HG03342 (cell line): ENCODE measurements around the gene SDCBP2.

ENCODE experiments used
- ATAC-seq: cut with Tn5 transposase; IDR thresholded peaks from one replicate; pipeline ENCODE4 v1.9.1; 2021; ENCODE audit warnings: mild to moderate bottlenecking, moderate library complexity; ENCODE audit not compliant: unreplicated experiment

The SDCBP2 gene

GRCh38 chr20:1331801-1332453 is 3.0 kb upstream of the SDCBP2 start:
- ATAC-seq: no peak

DNA sequence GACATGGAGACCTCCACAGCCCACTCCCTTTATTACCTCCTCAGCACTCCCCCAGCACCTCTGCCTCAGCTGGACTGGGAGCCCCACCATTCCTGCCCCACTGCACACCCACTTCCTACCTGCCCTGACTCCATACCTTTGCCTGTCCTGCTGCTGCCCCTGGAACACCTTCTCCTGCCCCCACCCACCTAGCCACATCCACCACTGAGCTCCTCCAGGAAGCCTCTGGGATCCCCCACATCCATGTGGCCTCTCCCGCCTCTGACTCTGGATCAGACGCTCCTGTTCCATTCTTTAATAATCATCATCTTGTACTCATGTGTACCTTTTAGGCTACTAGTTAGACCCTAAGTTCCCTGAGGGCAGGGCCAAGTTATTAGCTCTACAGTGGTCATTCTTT is 2.2 kb upstream of the SDCBP2 start:
- no peak for ATAC-seq

DNA sequence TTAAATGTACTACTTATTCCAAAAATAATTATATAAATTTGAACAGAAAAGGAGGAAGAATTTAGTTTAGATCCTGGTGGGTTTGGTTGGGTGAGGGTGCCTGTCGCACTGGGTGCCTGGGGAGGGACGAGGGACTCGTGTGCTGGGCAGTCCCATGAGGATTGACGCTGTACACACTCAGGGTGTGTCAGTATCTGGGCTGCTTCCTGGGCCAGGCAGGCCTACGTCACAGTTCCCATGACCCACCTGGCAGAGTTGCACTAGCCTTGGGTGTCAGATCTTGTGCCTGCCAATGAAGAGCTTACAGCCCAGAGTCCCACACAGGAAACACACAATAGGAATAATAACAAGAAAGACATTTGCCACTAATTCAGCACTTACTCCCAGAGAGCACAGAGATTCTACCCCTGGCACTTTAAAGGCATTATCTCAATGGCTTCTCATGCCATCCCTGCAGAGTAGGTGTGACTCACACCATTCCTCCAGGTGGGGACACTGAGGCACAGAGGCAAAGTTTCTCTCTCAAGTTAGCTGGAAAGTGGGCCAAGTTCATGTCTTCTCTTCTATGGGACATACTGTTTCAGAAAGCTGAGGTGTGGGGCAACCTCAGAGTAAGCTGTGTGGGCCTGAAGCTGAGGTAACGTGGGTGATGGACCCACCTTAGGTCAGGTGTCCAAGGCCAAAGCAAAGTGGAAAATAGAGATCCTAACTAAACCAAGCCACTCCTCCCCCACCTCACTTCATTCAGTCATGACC is 1.3 kb upstream of the SDCBP2 start:
- ATAC-seq: no peak

GRCh38 chr20:1327827-1328679 is 886 bp downstream of the SDCBP2 start:
- ATAC-seq: no peak

DNA sequence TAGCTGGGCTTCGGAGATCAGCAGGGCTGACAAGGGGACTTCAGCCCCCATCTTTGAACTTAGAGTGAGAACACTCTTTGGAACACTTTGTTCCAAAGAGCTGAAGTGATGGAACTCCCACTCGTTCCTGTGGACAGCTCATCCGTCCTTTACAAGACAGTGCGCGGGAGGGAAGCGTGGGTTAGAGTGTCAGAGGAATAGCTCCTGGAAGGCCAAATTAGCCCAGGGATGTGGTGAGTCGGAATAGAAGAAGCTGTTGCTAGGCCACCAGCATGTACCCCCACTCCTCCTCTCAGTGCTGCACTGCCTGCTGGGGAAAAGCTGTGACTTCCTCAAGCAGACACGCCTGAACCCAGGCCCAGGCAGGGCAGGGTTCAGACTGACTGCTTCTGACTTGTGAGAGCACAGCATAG is 1.7 kb downstream of the SDCBP2 start:
- ATAC-seq: no peak

GRCh38 chr20:1326031-1326930 is 2.7 kb downstream of the SDCBP2 start:
- no peak for ATAC-seq

DNA sequence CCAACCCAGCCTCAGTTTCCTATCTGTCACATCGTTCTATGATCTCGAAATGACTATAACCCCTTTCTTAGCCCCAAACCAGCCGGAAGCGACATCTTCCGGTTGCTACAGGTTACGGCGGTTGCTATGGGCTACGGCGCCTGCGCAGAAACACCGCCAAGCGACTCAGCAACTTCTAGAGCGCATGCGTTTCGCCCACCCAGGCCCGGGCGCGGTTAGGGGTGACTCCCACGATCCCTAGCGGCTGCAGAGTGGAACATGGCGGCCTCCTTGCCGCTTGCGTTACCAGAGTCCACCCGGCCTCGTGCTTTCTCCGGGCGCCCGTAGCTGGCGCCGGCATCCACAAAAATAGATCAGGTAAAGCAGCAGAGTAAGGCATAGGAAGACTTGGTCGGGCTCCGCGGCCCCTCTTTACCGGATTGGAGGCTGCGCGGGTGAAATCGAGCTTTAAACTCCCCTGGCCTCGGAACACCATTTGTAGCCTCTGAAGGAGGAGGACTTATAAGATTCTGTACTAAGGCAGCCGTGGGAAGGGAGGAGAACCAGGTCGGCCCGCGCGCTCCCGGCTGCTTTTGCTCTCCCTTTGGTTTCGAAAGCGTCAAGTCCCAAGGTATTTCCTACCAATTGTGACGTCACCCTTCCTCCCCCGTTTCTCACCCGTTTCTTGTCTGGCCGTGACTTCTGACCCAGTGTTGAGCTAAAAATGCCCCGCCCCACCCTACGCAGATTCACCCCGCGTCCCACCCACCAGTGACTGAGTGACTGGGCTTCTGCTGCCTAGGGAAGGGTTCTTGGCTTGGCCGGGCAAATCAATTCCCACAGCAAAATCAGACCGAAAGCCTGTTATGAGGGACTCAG is 3.5 kb downstream of the SDCBP2 start:
- ATAC-seq: peak; percentile 83

GRCh38 chr20:1324598-1325172 is 4.3 kb downstream of the SDCBP2 start:
- ATAC-seq: no peak

- no peak for ATAC-seq
These were observed 4.9 kb downstream of the SDCBP2 start for GRCh38 chr20:1323830-1324597.

GRCh38 chr20:1323256-1323655 is 5.7 kb downstream of the SDCBP2 start:
- no peak for ATAC-seq

- no peak for ATAC-seq
These were observed 6.3 kb downstream of the SDCBP2 start for GRCh38 chr20:1322511-1323245.

DNA sequence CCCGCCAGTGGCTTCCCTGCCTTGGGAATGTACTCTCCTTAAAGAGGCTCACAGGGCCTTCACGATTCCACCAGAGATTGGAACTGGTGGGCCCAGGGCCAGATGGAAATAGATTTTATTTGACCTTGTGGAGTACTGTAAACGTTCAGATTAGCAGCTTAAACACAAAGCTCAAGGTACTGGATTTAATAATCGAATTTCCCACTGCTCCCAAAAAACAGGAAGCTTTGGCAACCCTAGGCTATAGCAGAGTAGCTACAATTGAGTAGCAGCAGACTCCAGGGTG is 7.3 kb downstream of the SDCBP2 start:
- ATAC-seq: no peak

GRCh38 chr20:1320902-1321653 is 7.9 kb downstream of the SDCBP2 start:
- no peak for ATAC-seq

GRCh38 chr20:1320016-1320415 is 8.9 kb downstream of the SDCBP2 start:
- no peak for ATAC-seq

DNA sequence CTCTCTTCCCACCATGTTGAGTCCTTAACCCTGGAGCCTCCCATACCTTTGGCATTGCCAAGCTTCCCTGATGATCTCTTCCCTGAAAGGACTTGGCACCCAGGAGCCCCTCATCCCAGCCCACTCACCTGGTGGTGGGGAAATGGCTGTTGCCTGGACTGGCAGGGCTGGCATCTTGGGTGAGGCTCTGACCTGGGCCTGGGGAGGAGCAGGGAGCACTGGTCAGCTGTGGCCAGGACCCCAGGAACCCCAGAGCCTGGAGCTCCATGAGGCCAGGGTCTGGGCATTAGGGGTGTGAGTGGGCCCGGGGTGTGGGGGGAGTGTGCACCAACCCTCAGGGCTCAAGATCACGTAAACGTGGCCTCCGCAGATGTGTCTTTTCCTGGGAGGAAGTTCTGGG is 9.5 kb downstream of the SDCBP2 start:
- no peak for ATAC-seq

DNA sequence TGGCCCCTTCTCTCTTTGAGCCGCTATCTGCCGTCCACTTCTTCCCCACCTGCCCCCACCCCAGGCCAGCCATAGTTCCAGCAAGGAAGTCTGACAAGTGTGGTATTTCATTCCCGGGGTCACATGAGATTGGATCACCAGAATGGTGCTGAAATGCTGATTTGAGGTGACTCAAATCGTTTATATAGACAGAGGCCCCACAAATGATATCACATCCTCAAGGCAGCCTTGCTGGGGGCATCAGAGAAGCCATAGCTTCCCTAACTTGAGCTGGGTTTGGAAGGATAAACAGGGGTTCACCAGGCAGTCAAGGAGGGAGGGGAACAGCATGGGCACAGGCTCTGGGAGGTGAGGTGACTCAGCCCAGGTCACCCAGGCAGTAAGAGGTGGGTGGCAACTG is 9.9 kb downstream of the SDCBP2 start:
- no peak for ATAC-seq

DNA sequence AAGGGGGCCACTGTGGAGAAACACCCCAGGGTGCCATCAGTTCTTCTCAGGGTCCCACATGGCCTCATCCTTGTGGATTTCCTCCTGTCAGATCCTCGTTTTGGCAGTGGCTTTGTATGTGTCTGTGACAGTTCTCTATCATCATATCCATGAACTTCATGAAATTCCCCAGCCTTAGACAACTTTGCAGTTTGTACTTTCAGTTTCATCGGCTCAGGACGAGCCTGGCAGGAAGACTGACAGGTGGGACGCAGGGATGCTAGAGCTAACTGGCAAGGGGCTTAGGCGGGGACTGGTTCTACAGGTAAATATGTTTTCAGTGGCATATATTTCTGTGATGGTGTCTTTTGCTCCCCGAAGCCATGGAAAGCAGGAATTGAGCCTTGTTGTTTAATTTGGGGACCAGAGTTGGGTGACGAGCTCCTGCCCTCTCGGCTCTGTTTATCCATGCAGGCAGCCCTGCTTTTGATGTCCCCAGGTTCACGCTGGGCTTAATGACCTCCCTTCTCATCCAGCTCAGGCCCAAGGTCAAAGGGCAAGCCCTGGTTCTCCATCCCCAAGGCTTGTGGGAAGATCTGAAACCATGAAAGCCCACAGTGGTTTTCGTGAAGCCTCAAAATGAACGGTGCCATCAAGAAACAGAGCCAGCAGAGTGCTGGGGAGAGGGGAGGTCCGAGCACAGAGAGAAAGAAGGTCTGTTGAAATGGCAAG is 11.2 kb downstream of the SDCBP2 start:
- ATAC-seq: no peak
